ENCODE data around the gene FAM83B. TPM values are rescaled to one million over a fixed set of nuclear protein-coding genes. Genes with fewer than 3 reads are reported as not detected.

Gene FAM83B
- total RNA-seq, 1 experiment from 2014 or later = 0.07 TPM

DNA sequence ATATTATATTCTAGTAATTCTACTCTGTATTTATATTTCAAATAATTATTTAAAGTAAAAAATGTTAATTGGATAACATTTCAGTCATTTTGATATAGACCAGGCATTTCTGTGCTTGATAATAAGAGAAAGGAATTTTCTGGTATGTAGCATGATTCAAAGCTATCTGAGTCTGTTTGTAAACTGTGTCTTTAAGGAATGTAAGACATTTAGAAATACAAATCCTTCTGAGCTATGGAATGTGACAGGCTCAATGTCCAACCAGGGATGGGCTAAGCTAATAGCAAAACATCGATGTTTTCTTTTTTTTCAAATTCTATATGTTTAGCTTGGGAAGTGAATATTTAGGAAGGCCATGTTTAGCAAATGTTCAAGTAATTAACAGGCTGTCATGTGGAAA is 41.5 kb upstream of the FAM83B start:
- no TSS peak for BruUV-seq (replicated peaks)
- Histone ChIP-seq H4K20me1 (ENCODE audit: low read length) (no peaks in the 10 kb centered on the region), H3K27ac (ENCODE audit: low read length) (no peak overlapping the region), H2AFZ (ENCODE audit: low read length) (no peak overlapping the region), H3K9ac (ENCODE audit: low read length) (no peak overlapping the region), H3K9me3 (ENCODE audit: low read length) (no peaks in the 10 kb centered on the region), H3F3A (ENCODE audit: low read length, unreplicated experiment) (no peaks in the 10 kb centered on the region), H3K36me3 (ENCODE audit: low read depth, low read length) (no peaks in the 10 kb centered on the region), H3K27me3 (ENCODE audit: low read length) (no peaks in the 10 kb centered on the region), H3K9me2 (replicated peaks; ENCODE audit: low read length) (no peaks in the 10 kb centered on the region), H3K4me3 (ENCODE audit: low read length) (no peak overlapping the region), H3K4me1 (ENCODE audit: insufficient read depth, low read length) (peaks cover 18% of the 10 kb centered on the region), H3K79me2 (ENCODE audit: low read length) (no peaks in the 10 kb centered on the region), H3K4me2 (ENCODE audit: low read length) (no peak overlapping the region)
- POLR2A ChIA-PET (ENCODE audit: unreplicated experiment) = no interaction called here
- TF ChIP-seq, protein P1, sequence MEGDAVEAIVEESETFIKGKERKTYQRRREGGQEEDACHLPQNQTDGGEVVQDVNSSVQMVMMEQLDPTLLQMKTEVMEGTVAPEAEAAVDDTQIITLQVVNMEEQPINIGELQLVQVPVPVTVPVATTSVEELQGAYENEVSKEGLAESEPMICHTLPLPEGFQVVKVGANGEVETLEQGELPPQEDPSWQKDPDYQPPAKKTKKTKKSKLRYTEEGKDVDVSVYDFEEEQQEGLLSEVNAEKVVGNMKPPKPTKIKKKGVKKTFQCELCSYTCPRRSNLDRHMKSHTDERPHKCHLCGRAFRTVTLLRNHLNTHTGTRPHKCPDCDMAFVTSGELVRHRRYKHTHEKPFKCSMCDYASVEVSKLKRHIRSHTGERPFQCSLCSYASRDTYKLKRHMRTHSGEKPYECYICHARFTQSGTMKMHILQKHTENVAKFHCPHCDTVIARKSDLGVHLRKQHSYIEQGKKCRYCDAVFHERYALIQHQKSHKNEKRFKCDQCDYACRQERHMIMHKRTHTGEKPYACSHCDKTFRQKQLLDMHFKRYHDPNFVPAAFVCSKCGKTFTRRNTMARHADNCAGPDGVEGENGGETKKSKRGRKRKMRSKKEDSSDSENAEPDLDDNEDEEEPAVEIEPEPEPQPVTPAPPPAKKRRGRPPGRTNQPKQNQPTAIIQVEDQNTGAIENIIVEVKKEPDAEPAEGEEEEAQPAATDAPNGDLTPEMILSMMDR (conservative IDR thresholded peaks at IDR 0.05; ENCODE audit: low read depth, low read length) = no peak
- TF ChIP-seq EZH2phosphoT487 (IDR thresholded peaks at IDR 0.05; ENCODE audit: borderline replicate concordance, low read length) (no peak), EZH2 (IDR thresholded peaks at IDR 0.05; ENCODE audit: low read length, unreplicated experiment) (no peak)
- ATAC-seq = no peak
- CTCF ChIA-PET = no interaction called here
- intact Hi-C loops (cut with micrococcal nuclease) = no loop called here
- DNase-seq = no peak

DNA sequence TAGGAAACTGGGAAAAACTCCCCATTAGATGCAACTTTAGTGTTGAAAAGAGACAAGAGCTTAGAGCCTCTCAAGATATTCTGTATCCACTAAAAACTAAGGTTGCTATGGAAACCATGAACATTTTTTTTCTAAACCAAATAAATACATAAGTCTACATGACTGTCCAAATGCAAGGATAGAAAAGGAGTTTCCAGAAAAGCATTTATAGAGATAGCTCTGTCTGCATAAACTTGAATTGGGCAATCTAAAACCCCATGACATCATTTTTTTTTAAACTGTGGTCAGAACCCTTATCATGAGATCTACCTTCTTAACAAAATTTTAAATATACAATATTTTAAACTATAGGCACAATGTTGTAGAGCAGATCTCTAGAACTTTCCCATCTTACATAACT is 36.4 kb upstream of the FAM83B start:
- no peaks in the 10 kb centered on the region for H4K20me1 ChIP-seq (ENCODE audit: low read length)
- no peaks in the 10 kb centered on the region for H3K9me2 ChIP-seq (replicated peaks; ENCODE audit: low read length)
- H3F3A ChIP-seq (ENCODE audit: low read length, unreplicated experiment) = no peaks in the 10 kb centered on the region
- TF ChIP-seq EZH2 (IDR thresholded peaks at IDR 0.05; ENCODE audit: low read length, unreplicated experiment) = no peak
- no peak for TF ChIP-seq EZH2phosphoT487 (IDR thresholded peaks at IDR 0.05; ENCODE audit: borderline replicate concordance, low read length)
- TF ChIP-seq, protein P1 (conservative IDR thresholded peaks at IDR 0.05; ENCODE audit: low read depth, low read length) = no peak
- H3K27me3 ChIP-seq (ENCODE audit: low read length) = no peaks in the 10 kb centered on the region
- peaks cover 6% of the 10 kb centered on the region for H3K9me3 ChIP-seq (ENCODE audit: low read length)
- H3K79me2 ChIP-seq (ENCODE audit: low read length) = no peaks in the 10 kb centered on the region
- no peak overlapping the region for H3K27ac ChIP-seq (ENCODE audit: low read length)
- no peak overlapping the region for H3K4me3 ChIP-seq (ENCODE audit: low read length)
- peaks cover 4% of the 10 kb centered on the region; the same call in 1 of the 2 replicates for H3K36me3 ChIP-seq (ENCODE audit: low read depth, low read length)
- intact Hi-C loops (cut with micrococcal nuclease) = no loop called here
- H2AFZ ChIP-seq (ENCODE audit: low read length) = no peak overlapping the region
- H3K4me1 ChIP-seq (ENCODE audit: insufficient read depth, low read length) = no peaks in the 10 kb centered on the region
- ChIA-PET CTCF (no interaction called here), POLR2A (ENCODE audit: unreplicated experiment) (interaction anchor here (0.5 kb wide), 1 partner anchor 416 kb away, joined by 4 read pairs; no protein-coding TSS in a partner anchor)
- DNase-seq (no peak), ATAC-seq (no peak)
- BruUV-seq (replicated peaks) = no TSS peak
- no peak overlapping the region for H3K9ac ChIP-seq (ENCODE audit: low read length)
- no peak overlapping the region for H3K4me2 ChIP-seq (ENCODE audit: low read length)

DNA sequence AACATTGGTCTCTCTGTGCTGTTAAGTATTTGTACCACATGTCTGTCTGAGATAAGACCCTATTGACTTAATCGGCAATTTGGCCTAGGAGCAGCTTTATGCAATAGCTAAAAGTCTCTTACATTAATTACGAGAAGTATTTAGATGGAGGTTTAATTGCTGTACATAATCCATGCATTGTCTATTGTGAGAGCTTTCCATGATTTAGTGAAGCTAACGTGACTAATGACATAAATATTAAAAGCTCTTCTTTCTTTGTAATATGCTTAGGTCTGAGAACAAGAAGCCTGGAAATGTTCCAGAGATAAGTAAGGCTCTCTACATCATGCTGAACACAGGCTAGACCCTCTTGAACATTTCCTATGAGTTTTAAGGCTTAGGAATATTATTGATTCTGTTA is 32.7 kb upstream of the FAM83B start:
- Histone ChIP-seq H2AFZ (ENCODE audit: low read length) (no peak overlapping the region), H3K4me3 (ENCODE audit: low read length) (no peak overlapping the region), H3K36me3 (ENCODE audit: low read depth, low read length) (peaks cover 4% of the 10 kb centered on the region; the same call in 1 of the 2 replicates), H3F3A (ENCODE audit: low read length, unreplicated experiment) (no peaks in the 10 kb centered on the region), H4K20me1 (ENCODE audit: low read length) (no peaks in the 10 kb centered on the region), H3K9me2 (replicated peaks; ENCODE audit: low read length) (no peaks in the 10 kb centered on the region), H3K27me3 (ENCODE audit: low read length) (no peaks in the 10 kb centered on the region), H3K4me1 (ENCODE audit: insufficient read depth, low read length) (no peaks in the 10 kb centered on the region), H3K9ac (ENCODE audit: low read length) (no peak overlapping the region), H3K27ac (ENCODE audit: low read length) (no peak overlapping the region), H3K79me2 (ENCODE audit: low read length) (no peaks in the 10 kb centered on the region), H3K9me3 (ENCODE audit: low read length) (peaks cover 6% of the 10 kb centered on the region), H3K4me2 (ENCODE audit: low read length) (no peak overlapping the region)
- DNase-seq (no peak), ATAC-seq (no peak)
- ChIA-PET CTCF (interaction anchor here (0.5 kb wide), 1 partner anchor 57 kb away, joined by 3 read pairs; no protein-coding TSS in a partner anchor), POLR2A (ENCODE audit: unreplicated experiment) (no interaction called here)
- TF ChIP-seq EZH2 (IDR thresholded peaks at IDR 0.05; ENCODE audit: low read length, unreplicated experiment) (no peak), EZH2phosphoT487 (IDR thresholded peaks at IDR 0.05; ENCODE audit: borderline replicate concordance, low read length) (no peak)
- TF ChIP-seq, protein P1 (conservative IDR thresholded peaks at IDR 0.05; ENCODE audit: low read depth, low read length) = no peak
- intact Hi-C loops (cut with micrococcal nuclease) = no loop called here
- BruUV-seq (replicated peaks) = no TSS peak
